Stimulated activated memory B cell treated with anti-CD40 and anti-IgM and Interleukin-4, amounts not matched to agents 10 μg/mL and 1 μg/mL and 100 μg/mL, for 72 hours (primary cell): Measurements from ENCODE around the gene FHOD3.

ENCODE experiments used
- ATAC-seq: fragments of 150-1000 bp; cut with Tn5 transposase; 2 replicates; pipeline ENCODE4 v1.10.0; 2021
- H3K27ac Mint-ChIP-seq: one replicate; pipeline ENCODE4 v1.8.0; 2022; ENCODE audit warnings: mild to moderate bottlenecking, mixed read lengths
- H3K27me3 Mint-ChIP-seq: one replicate; pipeline ENCODE4 v1.8.0; 2022; ENCODE audit warnings: mixed read lengths
- H3K36me3 Mint-ChIP-seq: one replicate; pipeline ENCODE4 v1.8.0; 2022; ENCODE audit warnings: mixed read lengths
- H3K4me1 Mint-ChIP-seq: one replicate; pipeline ENCODE4 v1.8.0; 2022; ENCODE audit warnings: mixed read lengths
- H3K4me3 Mint-ChIP-seq: one replicate; pipeline ENCODE4 v1.8.0; 2022; ENCODE audit warnings: mild to moderate bottlenecking, moderate library complexity, mixed read lengths
- H3K9me3 Mint-ChIP-seq: one replicate; pipeline ENCODE4 v1.8.0; 2022; ENCODE audit warnings: mixed read lengths

FHOD3 gene

GRCh38 chr18:36613810-36614209 is 316.3 kb downstream of the FHOD3 start:
- Mint-ChIP-seq H3K36me3 (no peaks in the 10 kb centered on the region), H3K9me3 (no peaks in the 10 kb centered on the region), H3K27ac (no peak overlapping the region), H3K27me3 (no peaks in the 10 kb centered on the region), H3K4me3 (no peak overlapping the region), H3K4me1 (no peaks in the 10 kb centered on the region)
- no peak for ATAC-seq

GRCh38 chr18:36620788-36621187 is 323.3 kb downstream of the FHOD3 start:
- H3K4me3 Mint-ChIP-seq = no peak overlapping the region
- H3K9me3 Mint-ChIP-seq = no peaks in the 10 kb centered on the region
- ATAC-seq = no peak
- H3K4me1 Mint-ChIP-seq = no peaks in the 10 kb centered on the region
- H3K27ac Mint-ChIP-seq = no peak overlapping the region
- no peaks in the 10 kb centered on the region for H3K36me3 Mint-ChIP-seq
- peaks cover 19% of the 10 kb centered on the region for H3K27me3 Mint-ChIP-seq

- no peaks in the 10 kb centered on the region for H3K9me3 Mint-ChIP-seq
- ATAC-seq = no peak
- peaks cover 19% of the 10 kb centered on the region for H3K27me3 Mint-ChIP-seq
- no peaks in the 10 kb centered on the region for H3K36me3 Mint-ChIP-seq
- H3K4me3 Mint-ChIP-seq = no peak overlapping the region
- no peaks in the 10 kb centered on the region for H3K4me1 Mint-ChIP-seq
- H3K27ac Mint-ChIP-seq = no peak overlapping the region
These were observed 325.1 kb downstream of the FHOD3 start for GRCh38 chr18:36622610-36623009.

- H3K9me3 Mint-ChIP-seq = no peaks in the 10 kb centered on the region
- no peaks in the 10 kb centered on the region for H3K4me1 Mint-ChIP-seq
- H3K27me3 Mint-ChIP-seq = peaks cover 19% of the 10 kb centered on the region
- no peak overlapping the region for H3K27ac Mint-ChIP-seq
- no peak overlapping the region for H3K4me3 Mint-ChIP-seq
- H3K36me3 Mint-ChIP-seq = no peaks in the 10 kb centered on the region
- no peak for ATAC-seq
These were observed 325.6 kb downstream of the FHOD3 start for GRCh38 chr18:36623091-36623490.

- H3K4me3 Mint-ChIP-seq = no peak overlapping the region
- peaks cover 19% of the 10 kb centered on the region for H3K27me3 Mint-ChIP-seq
- no peaks in the 10 kb centered on the region for H3K36me3 Mint-ChIP-seq
- no peaks in the 10 kb centered on the region for H3K9me3 Mint-ChIP-seq
- H3K4me1 Mint-ChIP-seq = no peaks in the 10 kb centered on the region
- ATAC-seq = no peak
- no peak overlapping the region for H3K27ac Mint-ChIP-seq
These were observed 326.2 kb downstream of the FHOD3 start for GRCh38 chr18:36623681-36624190.

- Mint-ChIP-seq H3K27me3 (peaks cover 18% of the 10 kb centered on the region), H3K4me1 (no peaks in the 10 kb centered on the region)
- ATAC-seq = no peak
These were observed 327.1 kb downstream of the FHOD3 start for GRCh38 chr18:36624451-36625167.

GRCh38 chr18:36625386-36625785 is 327.9 kb downstream of the FHOD3 start:
- Mint-ChIP-seq H3K9me3 (peaks cover 2% of the 10 kb centered on the region), H3K4me3 (no peak overlapping the region), H3K36me3 (no peaks in the 10 kb centered on the region)

More at GRCh38 chr18:36624451-36625167, 327.1 kb downstream of the FHOD3 start:
- H3K4me3 Mint-ChIP-seq = no peak overlapping the region
- H3K9me3 Mint-ChIP-seq = peaks cover 2% of the 10 kb centered on the region
- no peaks in the 10 kb centered on the region for H3K36me3 Mint-ChIP-seq
- H3K27ac Mint-ChIP-seq = no peak overlapping the region

GRCh38 chr18:36627637-36628036 is 330.1 kb downstream of the FHOD3 start:
- Mint-ChIP-seq H3K4me1 (no peaks in the 10 kb centered on the region), H3K4me3 (no peak overlapping the region), H3K27ac (no peak overlapping the region), H3K36me3 (no peaks in the 10 kb centered on the region), H3K27me3 (peaks cover 17% of the 10 kb centered on the region), H3K9me3 (peaks cover 2% of the 10 kb centered on the region)
- ATAC-seq = no peak

More at GRCh38 chr18:36625386-36625785, 327.9 kb downstream of the FHOD3 start:
- no peak overlapping the region for H3K27ac Mint-ChIP-seq
- peaks cover 17% of the 10 kb centered on the region for H3K27me3 Mint-ChIP-seq
- no peaks in the 10 kb centered on the region for H3K4me1 Mint-ChIP-seq
- no peak for ATAC-seq

GRCh38 chr18:36628435-36629137 is 331.1 kb downstream of the FHOD3 start:
- H3K36me3 Mint-ChIP-seq = no peaks in the 10 kb centered on the region
- ATAC-seq = no peak
- no peak overlapping the region for H3K27ac Mint-ChIP-seq
- H3K4me3 Mint-ChIP-seq = no peak overlapping the region
- peaks cover 17% of the 10 kb centered on the region for H3K27me3 Mint-ChIP-seq
- H3K4me1 Mint-ChIP-seq = no peaks in the 10 kb centered on the region
- peaks cover 2% of the 10 kb centered on the region for H3K9me3 Mint-ChIP-seq

- Mint-ChIP-seq H3K27ac (no peak overlapping the region), H3K9me3 (peaks cover 2% of the 10 kb centered on the region), H3K36me3 (no peaks in the 10 kb centered on the region), H3K4me3 (no peak overlapping the region), H3K27me3 (peaks cover 17% of the 10 kb centered on the region), H3K4me1 (no peaks in the 10 kb centered on the region)
- no peak for ATAC-seq
These were observed 331.6 kb downstream of the FHOD3 start for GRCh38 chr18:36629138-36629530.

- peaks cover 17% of the 10 kb centered on the region for H3K27me3 Mint-ChIP-seq
- no peak for ATAC-seq
- no peaks in the 10 kb centered on the region for H3K4me1 Mint-ChIP-seq
- H3K36me3 Mint-ChIP-seq = no peaks in the 10 kb centered on the region
- no peak overlapping the region for H3K4me3 Mint-ChIP-seq
- H3K27ac Mint-ChIP-seq = no peak overlapping the region
- H3K9me3 Mint-ChIP-seq = peaks cover 2% of the 10 kb centered on the region
These were observed 332.3 kb downstream of the FHOD3 start for GRCh38 chr18:36629836-36630235.

- no peaks in the 10 kb centered on the region for H3K36me3 Mint-ChIP-seq
- no peak overlapping the region for H3K27ac Mint-ChIP-seq
- peaks cover 9% of the 10 kb centered on the region for H3K27me3 Mint-ChIP-seq
- no peaks in the 10 kb centered on the region for H3K4me1 Mint-ChIP-seq
- H3K4me3 Mint-ChIP-seq = no peak overlapping the region
- ATAC-seq = no peak
- peaks cover 2% of the 10 kb centered on the region for H3K9me3 Mint-ChIP-seq
These were observed 333.4 kb downstream of the FHOD3 start for GRCh38 chr18:36630917-36631316.

- H3K36me3 Mint-ChIP-seq = no peaks in the 10 kb centered on the region
- peaks cover 2% of the 10 kb centered on the region for H3K9me3 Mint-ChIP-seq
- no peak overlapping the region for H3K4me3 Mint-ChIP-seq
- peaks cover 9% of the 10 kb centered on the region for H3K27me3 Mint-ChIP-seq
- H3K4me1 Mint-ChIP-seq = no peaks in the 10 kb centered on the region
- no peak overlapping the region for H3K27ac Mint-ChIP-seq
- ATAC-seq = no peak
These were observed 336.5 kb downstream of the FHOD3 start for GRCh38 chr18:36633961-36634412.

GRCh38 chr18:36634573-36635216 is 337.2 kb downstream of the FHOD3 start:
- peaks cover 2% of the 10 kb centered on the region for H3K27me3 Mint-ChIP-seq
- H3K4me3 Mint-ChIP-seq = no peak overlapping the region
- no peaks in the 10 kb centered on the region for H3K36me3 Mint-ChIP-seq
- H3K9me3 Mint-ChIP-seq = no peaks in the 10 kb centered on the region
- ATAC-seq = no peak
- H3K27ac Mint-ChIP-seq = no peak overlapping the region
- H3K4me1 Mint-ChIP-seq = no peaks in the 10 kb centered on the region

GRCh38 chr18:36635414-36636096 is 338.0 kb downstream of the FHOD3 start:
- H3K27ac Mint-ChIP-seq = no peak overlapping the region
- no peak overlapping the region for H3K4me3 Mint-ChIP-seq
- H3K27me3 Mint-ChIP-seq = no peaks in the 10 kb centered on the region
- H3K4me1 Mint-ChIP-seq = no peaks in the 10 kb centered on the region
- no peaks in the 10 kb centered on the region for H3K36me3 Mint-ChIP-seq
- no peak for ATAC-seq
- H3K9me3 Mint-ChIP-seq = no peaks in the 10 kb centered on the region
